Loucy (cell line): ENCODE results near the gene DHX29.

Experiments
- H2AFZ ChIP-seq: fragments of 200-600 bp; sonication (generic); 2 replicates; pipeline ENCODE4 v1.6.0; 2016; ENCODE audit warnings: antibody characterized with exemption, mild to moderate bottlenecking, low read length, moderate library complexity
- H3F3A ChIP-seq: fragments of 200-600 bp; 2 replicates; pipeline ENCODE4 v1.6.0; 2016; ENCODE audit warnings: antibody characterized with exemption, low read depth, mild to moderate bottlenecking
- H3K27me3 ChIP-seq: fragments of 200-600 bp; sonication (generic); 2 replicates; pipeline ENCODE4 v1.6.1; 2014; ENCODE audit warnings: low read length, mild to moderate bottlenecking; ENCODE audit not compliant: insufficient read depth, poor library complexity, severe bottlenecking
- H3K36me3 ChIP-seq: fragments of 200-600 bp; sonication (generic); 2 replicates; pipeline ENCODE4 v1.6.1; 2016; ENCODE audit warnings: low read length; ENCODE audit not compliant: insufficient read depth
- H3K4me1 ChIP-seq: fragments of 200-600 bp; sonication (generic); 2 replicates; pipeline ENCODE4 v1.5.1; 2014; ENCODE audit warnings: low read length, mild to moderate bottlenecking; ENCODE audit not compliant: insufficient read depth, poor library complexity, severe bottlenecking
- H3K4me2 ChIP-seq: fragments of 200-600 bp; sonication (generic); 2 replicates; pipeline ENCODE4 v1.6.0; 2014; ENCODE audit warnings: antibody characterized with exemption, low read length, low read depth, mild to moderate bottlenecking; ENCODE audit not compliant: poor library complexity, severe bottlenecking
- H3K4me3 ChIP-seq: fragments of 200-600 bp; sonication (generic); 2 replicates; pipeline ENCODE4 v1.5.1; 2014; ENCODE audit warnings: low read length, mild to moderate bottlenecking, mixed read lengths; ENCODE audit not compliant: poor library complexity, severe bottlenecking
- H3K79me2 ChIP-seq: fragments of 200-600 bp; sonication (generic); 2 replicates; pipeline ENCODE4 v1.6.1; 2014; ENCODE audit warnings: low read length; ENCODE audit not compliant: insufficient read depth
- H3K9ac ChIP-seq: fragments of 200-600 bp; sonication (generic); 2 replicates; pipeline ENCODE4 v1.6.0; 2014; ENCODE audit warnings: mild to moderate bottlenecking, low read depth, low read length, moderate library complexity; ENCODE audit not compliant: poor library complexity, severe bottlenecking
- H3K9me2 ChIP-seq: fragments of 200-600 bp; sonication (generic); replicated peaks from 2 replicates; pipeline ENCODE4 v1.6.1; 2016; ENCODE audit warnings: low read depth, low read length, mixed read lengths
- H3K9me3 ChIP-seq: fragments of 200-600 bp; sonication (generic); 2 replicates; pipeline ENCODE4 v1.6.1; 2014; ENCODE audit warnings: mild to moderate bottlenecking, antibody characterized with exemption, low read length, low read depth; ENCODE audit not compliant: insufficient read depth
- H4K20me1 ChIP-seq: fragments of 200-600 bp; sonication (generic); 2 replicates; pipeline ENCODE4 v1.6.0; 2014; ENCODE audit warnings: antibody characterized with exemption, low read length, mild to moderate bottlenecking; ENCODE audit not compliant: insufficient read depth, poor library complexity, severe bottlenecking
- CTCF ChIP-seq: fragments of 200-600 bp; sonication (generic); conservative IDR thresholded peaks from 2 replicates; pipeline ENCODE4 v1.5.1; 2014; ENCODE audit warnings: mild to moderate bottlenecking, antibody characterized with exemption, low read length
- EZH2phosphoT487 ChIP-seq: fragments of 200-600 bp; IDR thresholded peaks from 2 replicates; pipeline ENCODE4 v1.6.1; 2018; ENCODE audit warnings: antibody characterized with exemption, mild to moderate bottlenecking, moderate library complexity, borderline replicate concordance

The DHX29 gene

DNA sequence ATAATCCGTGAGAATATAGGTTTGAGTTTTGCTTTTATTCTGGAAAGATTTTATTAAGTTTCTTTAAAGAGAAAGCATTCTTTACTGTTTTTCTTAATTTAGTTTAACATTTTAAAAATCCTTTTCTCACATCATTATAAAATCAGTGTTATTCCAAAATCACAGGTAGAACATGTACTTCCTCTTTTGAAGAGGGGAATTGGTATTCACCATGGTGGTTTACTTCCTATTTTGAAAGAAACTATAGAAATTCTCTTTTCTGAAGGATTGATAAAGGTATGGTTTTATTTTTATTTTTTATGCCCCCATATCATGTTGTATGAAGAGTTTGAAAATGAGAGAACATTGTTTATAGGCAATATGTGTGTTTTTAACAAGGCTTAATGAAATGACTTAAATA is 43.3 kb upstream of the DHX29 start:
- no peaks in the 10 kb centered on the region; the same call in 1 of the 2 replicates for H3K9me3 ChIP-seq
- no peak overlapping the region for H3K4me2 ChIP-seq
- H3K4me3 ChIP-seq = no peak overlapping the region
- H3F3A ChIP-seq = no peaks in the 10 kb centered on the region
- no peak for TF ChIP-seq EZH2phosphoT487
- no peak for TF ChIP-seq CTCF
- no peaks in the 10 kb centered on the region for H3K27me3 ChIP-seq
- H4K20me1 ChIP-seq = no peaks in the 10 kb centered on the region
- H2AFZ ChIP-seq = no peak overlapping the region
- no peaks in the 10 kb centered on the region for H3K9me2 ChIP-seq
- no peaks in the 10 kb centered on the region for H3K79me2 ChIP-seq
- H3K4me1 ChIP-seq = no peaks in the 10 kb centered on the region
- H3K36me3 ChIP-seq = peaks cover 94% of the 10 kb centered on the region
- H3K9ac ChIP-seq = no peak overlapping the region

DNA sequence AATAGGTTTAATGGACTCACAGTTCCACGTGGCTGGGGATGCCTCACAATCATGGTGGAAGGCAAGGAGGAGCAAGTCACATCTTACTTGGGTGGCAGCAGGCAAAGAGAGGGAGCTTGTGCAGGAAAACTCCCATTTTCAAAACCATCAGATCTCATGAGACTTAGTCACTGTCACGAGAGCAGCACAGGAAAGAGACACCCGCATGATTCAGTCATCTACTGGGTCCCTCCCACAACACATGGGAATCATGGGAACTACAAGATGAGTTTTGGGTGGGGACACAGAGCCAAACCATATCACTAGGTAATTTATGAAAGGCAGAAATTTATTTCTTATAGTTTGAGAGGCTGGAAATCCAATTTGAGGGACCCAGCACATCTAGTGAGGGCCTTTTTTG is 40.3 kb upstream of the DHX29 start:
- no peaks in the 10 kb centered on the region for H3K27me3 ChIP-seq
- H2AFZ ChIP-seq = no peak overlapping the region
- peaks cover 4% of the 10 kb centered on the region for H4K20me1 ChIP-seq
- TF ChIP-seq CTCF (no peak), EZH2phosphoT487 (no peak)
- H3K9me3 ChIP-seq = no peaks in the 10 kb centered on the region; the same call in 1 of the 2 replicates
- H3K36me3 ChIP-seq = peaks cover 94% of the 10 kb centered on the region
- no peaks in the 10 kb centered on the region for H3F3A ChIP-seq
- no peaks in the 10 kb centered on the region for H3K9me2 ChIP-seq
- no peak overlapping the region for H3K4me3 ChIP-seq
- H3K4me1 ChIP-seq = no peaks in the 10 kb centered on the region
- H3K9ac ChIP-seq = no peak overlapping the region
- H3K79me2 ChIP-seq = no peaks in the 10 kb centered on the region
- no peak overlapping the region for H3K4me2 ChIP-seq

GRCh38 chr5:55345327-55345726 is 37.8 kb upstream of the DHX29 start:
- no peaks in the 10 kb centered on the region for H3K4me1 ChIP-seq
- no peaks in the 10 kb centered on the region; the same call in 1 of the 2 replicates for H3K9me3 ChIP-seq
- no peaks in the 10 kb centered on the region for H3K9me2 ChIP-seq
- no peak overlapping the region for H3K4me2 ChIP-seq
- H3K9ac ChIP-seq = no peak overlapping the region
- H3K4me3 ChIP-seq = no peak overlapping the region
- no peak overlapping the region for H2AFZ ChIP-seq
- TF ChIP-seq CTCF = no peak
- TF ChIP-seq EZH2phosphoT487 = no peak
- peaks cover 95% of the 10 kb centered on the region for H3K36me3 ChIP-seq
- H3K27me3 ChIP-seq = no peaks in the 10 kb centered on the region
- peaks cover 4% of the 10 kb centered on the region for H4K20me1 ChIP-seq
- peaks cover 4% of the 10 kb centered on the region; the same call in 1 of the 2 replicates for H3K79me2 ChIP-seq
- H3F3A ChIP-seq = no peaks in the 10 kb centered on the region
